HepG2 (cell line): ENCODE measurements around the gene PEMT. TPM values are rescaled to one million over a fixed set of nuclear protein-coding genes. Genes with fewer than 3 reads are reported as not detected.

Source experiments
- ATAC-seq: fragments of 200-7000 bp; cut with Tn5 transposase; 3 replicates; pipeline ENCODE4 v1.9.1; 2020; ENCODE audit warnings: mild to moderate bottlenecking, moderate library complexity
- BruUV-seq: library from RNA; stranded (reverse); fragments of 400-500 nt; replicated peaks from 2 replicates; lab custom pipeline; 2021; lab: Mats Ljungman, UMichigan
- CTCF ChIA-PET: fragments of 300-600 bp; formaldehyde crosslinking; extraction: SDS; loops from one replicate; lab custom pipeline; 2021; ENCODE audit warnings: low total read pairs, inconsistent platforms, low intra/inter-chr PET ratio; lab: Yijun Ruan, JAX
- POLR2A ChIA-PET: fragments of 350-600 bp; sonication (Branson Sonifier 250); formaldehyde crosslinking; loops from one replicate; lab custom pipeline; 2020; ENCODE audit warnings: antibody characterized with exemption, inconsistent platforms; lab: Yijun Ruan, JAX
- DNase-seq: peaks from one replicate; pipeline ENCODE4 v3.0.0-alpha.2; 2015; ENCODE audit warnings: low spot score
- FAIRE-seq: peaks from 3 replicates; lab custom pipeline; 2011; peaks lifted over from hg19 to GRCh38; lab: Jason Lieb, UNC
- H2AFZ ChIP-seq: one replicate; pipeline ENCODE4 v1.6.1; 2011; ENCODE audit warnings: low read length, inconsistent platforms
- H3K27ac ChIP-seq: fragments of 300-600 bp; 3 replicates; pipeline ENCODE4 v1.8.0; 2011; ENCODE audit warnings: mixed run types, mild to moderate bottlenecking, mixed read lengths, low read length, inconsistent platforms; ENCODE audit not compliant: insufficient read depth; ENCODE audit errors: extremely low read length
- H3K27me3 ChIP-seq, 2 experiments: fragments of 200-600 bp in 1 of 2; 2 replicates in 1 of 2; 3 replicates in 1 of 2; pipeline versions ENCODE4 v1.6.0 to v1.8.0; 2011; ENCODE audit warnings: low read length in 2 of 2, mild to moderate bottlenecking in 2 of 2, moderate library complexity in 2 of 2, inconsistent platforms in 1 of 2; ENCODE audit not compliant: insufficient read depth in 2 of 2, control insufficient read depth in 1 of 2
- H3K36me3 ChIP-seq, 2 experiments: fragments of 200-600 bp in 1 of 2; replicated peaks in 1 of 2; 2 replicates in 1 of 2; 3 replicates in 1 of 2; pipeline versions ENCODE4 v1.5.1 to v1.8.0; 2011; ENCODE audit warnings: low read length in 2 of 2, inconsistent platforms in 1 of 2; ENCODE audit not compliant: insufficient read depth in 2 of 2, control insufficient read depth in 1 of 2
- H3K4me1 ChIP-seq: 2 replicates; pipeline ENCODE4 v1.5.1; 2012; ENCODE audit warnings: low read length, inconsistent platforms; ENCODE audit not compliant: insufficient read depth
- H3K4me2 ChIP-seq: 2 replicates; pipeline ENCODE4 v1.6.0; 2011; ENCODE audit warnings: low read depth, low read length, inconsistent platforms
- H3K4me3 ChIP-seq, 3 experiments: fragments of 200-600 bp in 1 of 3; sonication (generic), shearing (Covaris generic) in 1 of 3; replicated peaks in 1 of 3; 2 replicates each; pipeline ENCODE4 v1.5.1; 2011 to 2016; ENCODE audit warnings: low read length in 3 of 3, inconsistent platforms in 2 of 3, low read depth in 2 of 3, mild to moderate bottlenecking in 2 of 3, control low read depth in 1 of 3, mixed read lengths in 1 of 3; ENCODE audit not compliant: insufficient read depth in 1 of 3
- H3K79me2 ChIP-seq: one replicate; pipeline ENCODE4 v1.6.1; 2011; ENCODE audit warnings: low read length, inconsistent platforms; ENCODE audit not compliant: insufficient read depth
- H3K9ac ChIP-seq: 2 replicates; pipeline ENCODE4 v1.6.0; 2011; ENCODE audit warnings: mild to moderate bottlenecking, low read depth, low read length, inconsistent platforms; ENCODE audit not compliant: insufficient read depth
- H3K9me3 ChIP-seq: 2 replicates; pipeline ENCODE4 v1.5.1; 2012; ENCODE audit warnings: mild to moderate bottlenecking, low read length
- H4K20me1 ChIP-seq: 2 replicates; pipeline ENCODE4 v1.6.0; 2011; ENCODE audit warnings: inconsistent platforms, mild to moderate bottlenecking, low read length, moderate library complexity; ENCODE audit not compliant: insufficient read depth
- CENPBD1 ChIP-seq: sonication (generic); formaldehyde crosslinking; IDR thresholded peaks from 2 replicates; pipeline ENCODE4 v1.8.0; 2022; ENCODE audit warnings: missing genetic modification reagents, low read depth, mild to moderate bottlenecking, borderline replicate concordance
- FOSL2 ChIP-seq: sonication (generic); formaldehyde crosslinking; IDR thresholded peaks from 2 replicates; pipeline ENCODE4 v1.4.0; 2020; ENCODE audit warnings: missing genetic modification reagents
- FOXO4 ChIP-seq: sonication (generic); formaldehyde crosslinking; conservative IDR thresholded peaks from 2 replicates; pipeline ENCODE4 v1.8.1; 2023; ENCODE audit warnings: missing genetic modification reagents
- FOXP1 ChIP-seq, 2 experiments: fragments of 450-650 bp in 1 of 2; IDR thresholded peaks; 2 replicates each; pipeline ENCODE4 v1.6.1; 2017 to 2018; ENCODE audit warnings: antibody characterized with exemption in 1 of 2
- FUBP1 ChIP-seq: sonication (generic); formaldehyde crosslinking; IDR thresholded peaks from 2 replicates; pipeline ENCODE4 v1.5.1; 2020; ENCODE audit warnings: missing genetic modification reagents, mild to moderate bottlenecking, borderline replicate concordance
- JDP2 ChIP-seq: sonication (generic); formaldehyde crosslinking; IDR thresholded peaks from 2 replicates; pipeline ENCODE4 v1.8.1; 2022; ENCODE audit warnings: missing genetic modification reagents, borderline replicate concordance
- NCOA5 ChIP-seq: sonication (generic); formaldehyde crosslinking; IDR thresholded peaks from 2 replicates; pipeline ENCODE4 v1.4.0; 2020; ENCODE audit warnings: missing genetic modification reagents
- NFKB2 ChIP-seq: sonication (generic); formaldehyde crosslinking; IDR thresholded peaks from 2 replicates; pipeline ENCODE4 v1.4.0; 2020; ENCODE audit warnings: missing genetic modification reagents, borderline replicate concordance
- PAF1 ChIP-seq: IDR thresholded peaks from 2 replicates; pipeline ENCODE4 v1.6.1; 2016; ENCODE audit warnings: missing genetic modification reagents, missing compliant biosample characterization
- RAD51 ChIP-seq: fragments of 450-650 bp; IDR thresholded peaks from 2 replicates; pipeline ENCODE4 v1.6.1; 2016; ENCODE audit warnings: borderline replicate concordance
- RARG ChIP-seq: sonication (generic); formaldehyde crosslinking; IDR thresholded peaks from 2 replicates; pipeline ENCODE4 v1.4.0; 2020; ENCODE audit warnings: low read depth, mild to moderate bottlenecking, missing genetic modification reagents
- RBM39 ChIP-seq: fragments of 200-400 bp; formaldehyde crosslinking; IDR thresholded peaks from one replicate; pipeline ENCODE4 v1.6.1; 2018; ENCODE audit warnings: antibody characterized with exemption, mild to moderate bottlenecking, low read depth, low read length; ENCODE audit not compliant: poor library complexity, severe bottlenecking
- RXRA ChIP-seq: sonication (generic); formaldehyde crosslinking; IDR thresholded peaks from 2 replicates; pipeline ENCODE4 v1.5.1; 2020; ENCODE audit warnings: missing genetic modification reagents
- ZBTB33 ChIP-seq: sonication (generic); formaldehyde crosslinking; IDR thresholded peaks from 2 replicates; pipeline ENCODE4 v1.4.0; 2020; ENCODE audit warnings: missing genetic modification reagents
- ZC3H4 ChIP-seq: sonication (generic); formaldehyde crosslinking; IDR thresholded peaks from 2 replicates; pipeline ENCODE4 v1.4.0; 2020; ENCODE audit warnings: missing genetic modification reagents, borderline replicate concordance
- ZNF33A ChIP-seq: sonication (generic); formaldehyde crosslinking; IDR thresholded peaks from 2 replicates; pipeline ENCODE4 v1.5.1; 2020; ENCODE audit warnings: missing genetic modification reagents, mild to moderate bottlenecking, moderate library complexity, borderline replicate concordance
- ZNF788 ChIP-seq: sonication (generic); formaldehyde crosslinking; IDR thresholded peaks from 2 replicates; pipeline ENCODE4 v1.5.0; 2020; ENCODE audit warnings: mild to moderate bottlenecking, missing genetic modification reagents, borderline replicate concordance
- WGBS: methylation state at CpG from one replicate; pipeline ENCODE4 v1.1.6; 2017; ENCODE audit warnings: low lambda C conversion rate; 5-methylcytosine and 5-hydroxymethylcytosine counted together
- in situ Hi-C: cut with HindIII; loops from 2 replicates; pipeline ENCODE4 v1.10.0; 2017; ENCODE audit warnings: low pct_unique_long_range_greater_than_20kb; ENCODE audit not compliant: extremely low pct_ligation_motif_present
- intact Hi-C: fragments of 100-400 bp; cut with micrococcal nuclease; formaldehyde crosslinking; loops from one replicate; pipeline ENCODE4 v1.10.0; 2022; ENCODE audit not compliant: unreplicated experiment
- polyA plus RNA-seq, 8 experiments: library from polyadenylated mRNA; depleted of rRNA in 3 of 8; stranded (reverse) in 7 of 8; unstranded in 1 of 8; fragments of >200 nt; fragmentation: Illumina TruSeq in 4 of 8; extraction: Trizol in 4 of 8; gene quantifications; 2 replicates each; pipeline versions ENCODE4 v1.2.1 to v1.2.3, GENCODE V29; 2011 to 2016; ENCODE audit warnings: low read depth in 4 of 8, missing spikeins in 1 of 8, mixed read lengths in 1 of 8; ENCODE audit not compliant: insufficient read depth in 1 of 8
- total RNA-seq, 5 experiments: library from RNA; depleted of rRNA; stranded (reverse); fragments of >200 nt; fragmentation: Illumina TruSeq; extraction: Trizol; gene quantifications; 2 replicates each; pipeline ENCODE4 v1.2.3, GENCODE V29; 2016; ENCODE audit warnings: low read depth in 1 of 5

PEMT gene
- total and polyA plus RNA-seq, 2 of the 13 experiments (the other 11 are each of a cell fraction or from before 2014, with no cell fraction given): 31.7 to 43.6 TPM

- Histone ChIP-seq H3K4me3 (no peak overlapping the region), H3K9ac (no peak overlapping the region), H3K27me3 (no peaks in the 10 kb centered on the region), H3K4me2 (no peak overlapping the region), H3K9me3 (no peaks in the 10 kb centered on the region), H2AFZ (no peak overlapping the region), H3K36me3 (peaks cover 0 to 10% of the 10 kb centered on the region in 2 experiments; a peak in 3 of 5 replicates), H3K4me1 (peaks cover 59% of the 10 kb centered on the region), H3K27ac (peak overlapping the region; percentile 94), H3K79me2 (peaks cover 4% of the 10 kb centered on the region), H4K20me1 (no peaks in the 10 kb centered on the region)
- WGBS: 65% methylated on average over 4 of the region's 8 CpGs
- in situ Hi-C loops (no loop called here), intact Hi-C loops (no loop called here)
- FAIRE-seq: no peak
- DNase-seq: no peak
- POLR2A ChIA-PET: interaction anchor here (5.3 kb wide), 1 partner anchor 11 kb away, joined by 49 read pairs; the partner anchor contains the start of gene PEMT
- ATAC-seq: no peak
- BruUV-seq: no TSS peak
- CTCF ChIA-PET: no interaction called here
- TF ChIP-seq PAF1 (CRISPR knock-in tag) (no peak), NCOA5 (CRISPR knock-in tag) (no peak), ZBTB33 (CRISPR knock-in tag) (peak; percentile 74), FUBP1 (CRISPR knock-in tag) (no peak), JDP2 (CRISPR knock-in tag) (no peak), CENPBD1 (no peak), RXRA (CRISPR knock-in tag) (no peak), RAD51 (no peak), FOXO4 (CRISPR knock-in tag) (no peak), FOXP1 (IDR thresholded peaks at IDR 0.05) (no peak), FOXP1 (CRISPR knock-in tag; IDR thresholded peaks at IDR 0.05) (no peak), RBM39 (peak; percentile 4), RARG (CRISPR knock-in tag) (no peak), ZNF33A (CRISPR knock-in tag) (no peak), ZC3H4 (CRISPR knock-in tag) (no peak), NFKB2 (0 out of 2 replicates have a peak, but pooled peaks have one; percentile 53), FOSL2 (CRISPR knock-in tag) (peak; percentile 17; the same call in 1 of the 2 replicates), ZNF788 (CRISPR knock-in tag) (no peak)
Measured at GRCh38 chr17:17579691-17580090, 11.8 kb downstream of the PEMT start.
